ENCODE results near the gene NUP153.
"Not testable (repeated sequence)": the region's sequence is repeated elsewhere in the genome, so short reads cannot be mapped to it uniquely, and the experiment has no call there.

NUP153 gene

DNA sequence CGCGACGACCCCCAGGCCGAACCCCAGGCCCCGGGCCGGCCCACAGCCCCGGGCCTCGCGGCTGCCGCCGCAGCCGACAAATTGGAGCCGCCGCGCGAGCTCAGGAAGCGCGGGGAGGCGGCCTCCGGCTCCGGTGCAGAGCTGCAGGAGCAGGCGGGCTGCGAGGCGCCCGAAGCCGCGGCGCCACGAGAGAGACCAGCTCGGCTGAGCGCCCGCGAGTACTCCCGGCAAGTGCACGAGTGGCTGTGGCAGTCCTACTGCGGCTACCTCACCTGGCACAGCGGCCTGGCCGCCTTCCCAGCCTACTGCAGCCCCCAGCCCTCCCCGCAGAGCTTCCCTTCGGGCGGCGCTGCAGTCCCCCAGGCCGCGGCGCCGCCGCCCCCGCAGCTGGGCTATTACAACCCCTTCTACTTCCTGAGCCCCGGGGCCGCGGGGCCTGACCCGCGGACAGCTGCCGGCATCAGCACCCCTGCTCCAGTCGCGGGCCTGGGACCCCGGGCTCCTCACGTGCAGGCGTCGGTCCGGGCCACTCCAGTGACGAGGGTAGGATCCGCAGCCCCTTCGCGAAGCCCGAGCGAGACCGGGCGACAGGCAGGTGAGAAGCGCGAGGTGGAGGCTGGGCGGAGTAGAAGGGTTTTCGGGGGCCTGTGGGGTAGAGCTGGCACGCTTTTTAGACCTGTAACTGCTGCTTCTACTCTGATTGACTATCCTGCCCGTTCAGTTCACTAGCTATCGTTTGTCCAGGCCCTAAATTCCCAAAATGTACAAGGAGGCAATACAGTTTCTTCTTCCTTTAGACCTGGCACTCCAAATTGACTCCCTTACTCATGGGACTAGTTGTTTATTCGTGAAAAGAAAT, 106.0 kb downstream of the NUP153 start:
- peak; percentile 31 for DNase-seq (ENCODE audit: insufficient read length, low spot score)
- TF ChIP-seq SPI1 (IDR thresholded peaks at IDR 0.05; ENCODE audit: low read depth, low read length) (no peak), POLR2A (IDR thresholded peaks at IDR 0.05; ENCODE audit: low read depth, low read length) (no peak), TAF1 (IDR thresholded peaks at IDR 0.05; ENCODE audit: low read depth, low read length) (no peak), POU2F2 (IDR thresholded peaks at IDR 0.05; ENCODE audit: low read depth, low read length) (no peak), PAX5 (IDR thresholded peaks at IDR 0.05; ENCODE audit: insufficient read depth, low read length, severe bottlenecking) (no peak), POLR2AphosphoS5 (IDR thresholded peaks at IDR 0.05; ENCODE audit: low read depth, low read length) (no peak)
- FAIRE-seq: peak; percentile 35

DNA sequence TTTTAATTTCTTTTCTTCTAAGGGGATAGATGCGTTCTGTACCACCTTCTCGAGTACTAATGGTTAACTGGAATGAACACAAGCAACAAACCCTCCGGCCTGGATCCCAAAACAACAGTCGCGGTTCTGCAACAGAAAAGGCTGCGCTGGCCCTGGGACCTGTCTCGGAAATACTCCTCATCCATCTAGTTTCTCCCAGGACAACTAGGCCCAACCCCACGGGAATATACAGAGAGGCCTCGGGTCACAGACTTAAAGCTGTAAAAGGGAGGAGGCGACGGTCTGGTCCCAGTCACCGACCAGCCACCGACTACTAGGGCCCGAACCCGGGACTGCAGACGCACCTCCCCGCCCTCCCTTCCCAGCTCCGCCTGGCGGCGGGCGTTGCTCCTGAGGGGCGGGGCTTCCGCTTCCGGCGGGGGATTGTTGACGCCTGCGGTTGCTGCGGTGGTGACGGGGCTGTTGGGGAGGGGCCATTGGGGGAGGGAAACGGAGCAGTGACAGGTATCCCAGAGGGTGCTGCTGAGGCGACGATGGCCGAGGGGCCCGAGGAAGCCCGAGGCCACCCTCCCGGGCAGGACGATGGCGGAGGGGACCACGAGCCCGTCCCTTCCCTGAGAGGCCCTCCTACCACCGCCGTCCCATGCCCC, 106.7 kb downstream of the NUP153 start, which contains the start of gene FAM8A1:
FAM8A1 (plus strand) TSS at position 426 of the 650 bp plus-strand sequence; CDS start at position 534, 108 bp downstream.
- peak; percentile 84 for DNase-seq (ENCODE audit: insufficient read length, low spot score)
- TF ChIP-seq TAF1 (IDR thresholded peaks at IDR 0.05; ENCODE audit: low read depth, low read length) (no peak), SPI1 (IDR thresholded peaks at IDR 0.05; ENCODE audit: low read depth, low read length) (0 out of 2 replicates have a peak, but pooled peaks have one; percentile 30), POLR2AphosphoS5 (IDR thresholded peaks at IDR 0.05; ENCODE audit: low read depth, low read length) (no peak), POLR2A (IDR thresholded peaks at IDR 0.05; ENCODE audit: low read depth, low read length) (peak; percentile 49; the same call in 1 of the 2 replicates), PAX5 (IDR thresholded peaks at IDR 0.05; ENCODE audit: insufficient read depth, low read length, severe bottlenecking) (no peak), POU2F2 (IDR thresholded peaks at IDR 0.05; ENCODE audit: low read depth, low read length) (peak; percentile 64)
- FAIRE-seq: peak; percentile 98

DNA sequence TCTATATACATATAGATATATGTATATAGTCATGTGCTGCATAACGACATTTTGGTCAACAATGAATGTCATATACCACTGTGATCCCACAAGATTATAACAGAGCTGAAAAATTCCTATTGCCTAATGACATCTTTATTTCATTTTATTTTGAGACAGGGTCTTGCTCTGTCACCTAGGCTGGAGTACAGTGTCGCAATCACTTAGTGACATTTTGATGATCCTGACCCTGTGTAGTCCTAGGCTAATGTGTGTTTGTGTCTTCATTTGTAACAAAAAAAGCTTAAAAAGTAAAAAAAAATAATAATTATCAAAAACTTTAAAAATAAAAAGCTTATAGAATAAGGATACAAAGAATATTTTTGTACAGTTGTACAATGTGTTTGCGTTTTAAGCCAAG, 110.6 kb downstream of the NUP153 start:
- TF ChIP-seq SPI1 (IDR thresholded peaks at IDR 0.05; ENCODE audit: low read depth, low read length): no peak
- TF ChIP-seq POLR2AphosphoS5 (IDR thresholded peaks at IDR 0.05; ENCODE audit: low read depth, low read length): no peak
- TF ChIP-seq POLR2A (IDR thresholded peaks at IDR 0.05; ENCODE audit: low read depth, low read length): no peak
- no peak for TF ChIP-seq POU2F2 (IDR thresholded peaks at IDR 0.05; ENCODE audit: low read depth, low read length)
- no peak for TF ChIP-seq PAX5 (IDR thresholded peaks at IDR 0.05; ENCODE audit: insufficient read depth, low read length, severe bottlenecking)
- no peak for TF ChIP-seq TAF1 (IDR thresholded peaks at IDR 0.05; ENCODE audit: low read depth, low read length)
- FAIRE-seq (no peak), DNase-seq (ENCODE audit: insufficient read length, low spot score) (no peak)

DNA sequence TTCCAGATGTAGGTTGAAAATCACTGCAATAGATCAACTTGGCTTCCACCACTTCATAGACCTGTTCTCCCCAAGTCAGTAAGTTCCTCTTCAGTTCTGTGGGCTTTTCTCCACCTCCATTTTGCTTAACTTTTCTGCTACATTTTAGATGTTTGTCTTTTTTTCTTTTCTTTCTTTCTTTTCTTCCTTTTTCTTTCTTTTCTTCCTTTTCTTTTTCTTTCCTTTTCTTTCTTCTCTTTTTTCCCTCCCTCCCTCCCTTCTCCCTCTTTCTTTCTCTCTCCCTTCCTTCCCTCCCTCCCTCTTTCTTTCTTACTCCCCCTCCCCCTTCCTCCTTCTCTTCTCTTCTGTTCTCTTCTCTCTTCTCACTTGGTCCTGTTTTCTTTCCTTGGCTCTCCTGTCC, 113.5 kb downstream of the NUP153 start:
- FAIRE-seq (no peak), DNase-seq (ENCODE audit: insufficient read length, low spot score) (no peak)
- TF ChIP-seq POLR2AphosphoS5 (IDR thresholded peaks at IDR 0.05; ENCODE audit: low read depth, low read length) (no peak), PAX5 (IDR thresholded peaks at IDR 0.05; ENCODE audit: insufficient read depth, low read length, severe bottlenecking) (no peak), POU2F2 (IDR thresholded peaks at IDR 0.05; ENCODE audit: low read depth, low read length) (no peak), TAF1 (IDR thresholded peaks at IDR 0.05; ENCODE audit: low read depth, low read length) (no peak), POLR2A (IDR thresholded peaks at IDR 0.05; ENCODE audit: low read depth, low read length) (no peak), SPI1 (IDR thresholded peaks at IDR 0.05; ENCODE audit: low read depth, low read length) (no peak)

DNA sequence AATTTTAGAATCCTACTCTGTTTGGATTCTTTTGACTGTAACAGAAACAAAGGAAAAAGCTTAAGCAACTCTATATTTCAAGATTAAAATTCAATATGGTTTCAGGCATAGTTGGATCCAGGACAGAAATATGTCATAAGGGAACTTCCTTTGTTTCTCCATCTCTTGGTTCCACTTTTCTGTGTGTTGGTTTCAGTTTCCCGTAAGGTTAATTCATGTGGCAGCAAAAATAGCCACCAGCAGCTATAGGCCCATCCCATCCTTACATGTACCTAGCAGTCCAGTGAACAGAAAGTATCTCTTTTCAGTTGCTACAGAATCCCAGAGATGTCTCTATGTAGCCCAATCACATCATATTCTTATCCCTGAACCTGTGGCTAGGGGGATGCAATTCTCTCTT, 115.4 kb downstream of the NUP153 start:
- no peak for DNase-seq (ENCODE audit: insufficient read length, low spot score)

DNA sequence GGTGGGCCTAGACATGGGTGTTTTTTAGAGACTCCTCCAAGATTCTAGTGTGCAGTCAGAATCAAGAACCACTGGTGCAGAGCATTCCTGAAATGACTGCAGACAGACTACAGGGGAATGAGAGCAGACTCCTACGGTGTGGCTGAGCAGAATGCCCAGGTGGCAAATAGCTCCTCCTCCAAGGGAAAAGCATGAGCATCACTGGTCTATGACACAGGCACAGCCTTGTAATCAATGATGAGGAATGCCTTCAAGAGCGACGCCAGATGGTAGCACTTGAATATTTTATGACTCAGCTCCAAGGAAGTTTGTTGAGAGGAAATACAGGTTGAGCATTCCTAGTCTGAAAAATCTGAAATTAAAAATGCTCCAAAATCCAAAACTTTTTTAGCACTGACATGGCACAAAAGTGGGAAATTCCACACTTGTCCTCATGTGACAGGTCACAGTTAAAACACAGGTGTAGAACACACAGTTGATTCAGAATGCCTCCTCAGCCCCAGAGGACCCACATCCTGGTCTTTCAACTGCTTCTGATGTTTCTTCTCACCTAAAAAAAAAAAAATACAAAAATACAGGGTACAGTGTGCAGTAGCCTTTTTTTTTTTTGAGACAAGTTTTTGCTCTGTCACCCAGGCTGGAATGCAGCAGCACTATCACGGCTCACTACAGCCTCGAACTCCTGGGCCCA, 117.2 kb downstream of the NUP153 start:
- TF ChIP-seq POU2F2 (IDR thresholded peaks at IDR 0.05; ENCODE audit: low read depth, low read length) (no peak), SPI1 (IDR thresholded peaks at IDR 0.05; ENCODE audit: low read depth, low read length) (no peak), POLR2AphosphoS5 (IDR thresholded peaks at IDR 0.05; ENCODE audit: low read depth, low read length) (no peak), PAX5 (IDR thresholded peaks at IDR 0.05; ENCODE audit: insufficient read depth, low read length, severe bottlenecking) (no peak), TAF1 (IDR thresholded peaks at IDR 0.05; ENCODE audit: low read depth, low read length) (no peak)

More for the DNA sequence above, 115.4 kb downstream of the NUP153 start:
- no peak for FAIRE-seq
- TF ChIP-seq POLR2A (IDR thresholded peaks at IDR 0.05; ENCODE audit: low read depth, low read length): no peak
- TF ChIP-seq TAF1 (IDR thresholded peaks at IDR 0.05; ENCODE audit: low read depth, low read length): no peak
- TF ChIP-seq POLR2AphosphoS5 (IDR thresholded peaks at IDR 0.05; ENCODE audit: low read depth, low read length): no peak
- no peak for TF ChIP-seq POU2F2 (IDR thresholded peaks at IDR 0.05; ENCODE audit: low read depth, low read length)
- no peak for TF ChIP-seq PAX5 (IDR thresholded peaks at IDR 0.05; ENCODE audit: insufficient read depth, low read length, severe bottlenecking)
- no peak for TF ChIP-seq SPI1 (IDR thresholded peaks at IDR 0.05; ENCODE audit: low read depth, low read length)

DNA sequence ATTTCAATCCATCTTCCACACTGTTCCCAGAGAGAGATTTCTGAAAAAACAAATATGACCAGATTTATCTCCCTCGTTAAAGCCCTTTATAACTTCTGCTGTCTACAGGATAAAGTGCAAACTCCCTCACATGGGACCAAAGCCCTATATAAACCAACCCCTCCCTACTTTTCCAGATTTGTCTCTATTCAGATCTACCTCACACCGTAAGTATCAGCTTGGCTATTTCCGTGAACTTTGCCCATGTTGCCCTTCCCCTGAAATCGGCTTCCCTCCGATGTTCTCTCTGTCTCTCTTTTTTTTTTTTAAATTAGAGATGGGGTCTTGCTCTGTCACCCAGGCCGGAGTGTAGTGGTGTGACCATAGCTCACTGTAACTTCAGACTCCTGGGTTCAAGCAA, 118.7 kb downstream of the NUP153 start:
- no peak for DNase-seq (ENCODE audit: insufficient read length, low spot score)
- FAIRE-seq: no peak
- no peak for TF ChIP-seq POU2F2 (IDR thresholded peaks at IDR 0.05; ENCODE audit: low read depth, low read length)
- no peak for TF ChIP-seq SPI1 (IDR thresholded peaks at IDR 0.05; ENCODE audit: low read depth, low read length)
- TF ChIP-seq TAF1 (IDR thresholded peaks at IDR 0.05; ENCODE audit: low read depth, low read length): no peak
- no peak for TF ChIP-seq POLR2A (IDR thresholded peaks at IDR 0.05; ENCODE audit: low read depth, low read length)

More for the DNA sequence above, 117.2 kb downstream of the NUP153 start:
- FAIRE-seq: no peak
- DNase-seq (ENCODE audit: insufficient read length, low spot score): no peak

DNA sequence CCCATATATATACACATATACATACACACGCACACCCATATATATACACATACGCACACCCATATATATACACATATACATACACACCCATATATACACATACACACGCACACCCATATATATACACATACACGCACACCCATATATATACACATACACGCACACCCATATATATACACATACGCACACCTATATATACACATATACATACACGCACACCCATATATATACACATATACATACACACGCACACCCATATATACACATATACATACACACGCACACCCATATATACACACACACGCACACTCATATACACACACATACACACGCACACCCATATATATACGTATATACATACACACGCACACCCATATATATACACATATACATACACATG, 120.1 kb downstream of the NUP153 start:
- DNase-seq (ENCODE audit: insufficient read length, low spot score); FAIRE-seq: not testable (repeated sequence)

DNA sequence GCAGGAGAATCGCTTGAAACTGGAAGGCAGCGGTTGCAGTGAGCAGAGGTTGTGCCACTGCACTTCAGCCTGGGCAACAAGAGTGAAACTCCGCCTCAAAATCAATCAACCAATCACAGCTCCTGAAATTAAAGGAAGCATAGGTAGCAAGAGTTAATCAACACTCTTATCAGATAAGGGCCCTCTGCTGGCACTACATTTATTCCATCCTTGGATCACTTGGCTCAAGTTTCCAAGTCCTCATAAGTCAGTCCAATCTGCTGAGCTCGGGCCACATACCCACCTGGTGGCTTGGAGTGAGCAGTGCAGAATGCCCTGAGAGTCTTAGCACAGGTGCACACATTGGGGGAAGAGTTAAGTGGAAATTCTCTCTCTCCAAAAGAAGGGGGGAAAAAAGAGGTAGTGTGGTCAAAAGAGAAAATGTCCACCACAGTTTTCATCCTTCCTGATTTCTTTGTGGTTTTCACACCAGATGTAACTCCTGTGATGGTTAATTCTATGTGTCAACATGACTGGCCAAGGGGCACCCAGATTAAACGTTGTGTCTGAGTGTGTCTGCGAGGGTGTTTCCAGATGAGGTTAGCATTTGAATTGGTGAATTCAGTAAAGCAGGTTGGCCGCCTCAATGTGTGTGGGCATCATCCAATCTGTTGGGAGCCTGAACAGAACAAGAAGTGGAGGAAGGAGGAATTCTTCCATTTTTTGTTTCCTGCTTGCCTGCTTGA, 120.8 kb downstream of the NUP153 start:
- no peak for DNase-seq (ENCODE audit: insufficient read length, low spot score)
- FAIRE-seq: no peak
- TF ChIP-seq PAX5 (IDR thresholded peaks at IDR 0.05; ENCODE audit: insufficient read depth, low read length, severe bottlenecking) (no peak), POLR2AphosphoS5 (IDR thresholded peaks at IDR 0.05; ENCODE audit: low read depth, low read length) (no peak), POU2F2 (IDR thresholded peaks at IDR 0.05; ENCODE audit: low read depth, low read length) (no peak)
